A549 (cell line): Measurements from ENCODE around the gene LHX5.

Experiments
- HDAC2 ChIP-seq: fragments of 200-600 bp; sonication (generic); IDR thresholded peaks from 2 replicates; pipeline ENCODE4 v1.6.1; 2016
- JUN ChIP-seq, 2 experiments: fragments of >200 bp; sonication (Bioruptor Twin); formaldehyde crosslinking; IDR thresholded peaks; 2 replicates in 1 of 2; 3 replicates in 1 of 2; pipeline ENCODE4 v1.6.1; 2016 to 2017
- MAFK ChIP-seq: fragments of 450-650 bp; IDR thresholded peaks from 2 replicates; pipeline ENCODE4 v1.6.1; 2014; ENCODE audit not compliant: partially characterized antibody
- POLR2A ChIP-seq: IDR thresholded peaks from 2 replicates; pipeline ENCODE4 v1.6.1; 2012; ENCODE audit warnings: mild to moderate bottlenecking, low read length
- POLR2AphosphoS2 ChIP-seq: conservative IDR thresholded peaks from 2 replicates; pipeline ENCODE4 v1.6.1; 2012; ENCODE audit warnings: low read length, improper control_type of control experiment, inconsistent platforms
- RAD21 ChIP-seq, 2 experiments: fragments of >200 bp in 1 of 2; sonication (Bioruptor Twin) in 1 of 2; formaldehyde crosslinking in 1 of 2; IDR thresholded peaks in 1 of 2; conservative IDR thresholded peaks in 1 of 2; 2 replicates in 1 of 2; 3 replicates in 1 of 2; pipeline ENCODE4 v1.6.1; 2012 to 2018; ENCODE audit warnings: inconsistent platforms in 1 of 2
- RCOR1 ChIP-seq: fragments of 150-350 bp; IDR thresholded peaks from 2 replicates; pipeline ENCODE4 v1.6.1; 2014; ENCODE audit warnings: antibody characterized with exemption, low read length, low read depth
- RFX5 ChIP-seq: fragments of 450-650 bp; IDR thresholded peaks from 2 replicates; pipeline ENCODE4 v1.7.1; 2014; ENCODE audit warnings: antibody characterized with exemption, mild to moderate bottlenecking, moderate library complexity
- TF ChIP-seq, protein P1 (sequence below): fragments of >200 bp; sonication (Bioruptor Twin); formaldehyde crosslinking; IDR thresholded peaks from 3 replicates; pipeline ENCODE4 v1.5.1; 2016
- TF ChIP-seq, protein P2 (sequence below): IDR thresholded peaks from 2 replicates; pipeline ENCODE4 v1.6.1; 2012
- TF ChIP-seq, protein P3 (sequence below): fragments of 450-650 bp; IDR thresholded peaks from 2 replicates; pipeline ENCODE4 v1.6.1; 2014; ENCODE audit warnings: antibody characterized with exemption

DNA sequence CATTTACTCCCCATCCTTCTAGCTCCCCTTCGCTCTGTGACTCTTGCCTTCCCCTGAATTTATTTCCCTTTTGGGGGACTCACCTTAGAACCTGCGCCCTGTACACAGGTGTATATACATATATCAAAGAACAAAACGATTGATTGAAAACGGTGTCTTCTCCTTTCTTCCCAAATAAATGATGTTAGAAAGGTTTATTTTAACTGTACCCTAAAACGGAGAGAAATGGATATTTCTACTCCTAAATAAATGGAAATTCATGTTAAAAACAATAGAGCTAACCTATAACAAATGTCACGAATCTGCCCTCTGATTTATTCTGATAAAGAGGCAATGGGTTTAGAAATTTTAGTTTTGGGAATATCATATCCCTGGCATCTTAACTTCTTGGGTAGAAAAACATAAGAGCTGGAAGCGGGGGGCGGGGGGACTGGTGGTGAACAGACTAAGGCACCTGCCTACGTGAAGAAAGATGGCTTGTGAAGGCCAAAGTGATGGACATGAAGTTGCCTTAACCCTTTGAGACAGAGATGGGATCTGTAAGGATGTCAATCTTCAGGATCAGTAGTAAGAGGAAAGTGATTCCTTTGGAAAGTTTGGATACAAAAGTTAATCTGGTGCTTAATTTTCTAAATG is 8.8 kb upstream of the LHX5 start:
- TF ChIP-seq, protein P1, sequence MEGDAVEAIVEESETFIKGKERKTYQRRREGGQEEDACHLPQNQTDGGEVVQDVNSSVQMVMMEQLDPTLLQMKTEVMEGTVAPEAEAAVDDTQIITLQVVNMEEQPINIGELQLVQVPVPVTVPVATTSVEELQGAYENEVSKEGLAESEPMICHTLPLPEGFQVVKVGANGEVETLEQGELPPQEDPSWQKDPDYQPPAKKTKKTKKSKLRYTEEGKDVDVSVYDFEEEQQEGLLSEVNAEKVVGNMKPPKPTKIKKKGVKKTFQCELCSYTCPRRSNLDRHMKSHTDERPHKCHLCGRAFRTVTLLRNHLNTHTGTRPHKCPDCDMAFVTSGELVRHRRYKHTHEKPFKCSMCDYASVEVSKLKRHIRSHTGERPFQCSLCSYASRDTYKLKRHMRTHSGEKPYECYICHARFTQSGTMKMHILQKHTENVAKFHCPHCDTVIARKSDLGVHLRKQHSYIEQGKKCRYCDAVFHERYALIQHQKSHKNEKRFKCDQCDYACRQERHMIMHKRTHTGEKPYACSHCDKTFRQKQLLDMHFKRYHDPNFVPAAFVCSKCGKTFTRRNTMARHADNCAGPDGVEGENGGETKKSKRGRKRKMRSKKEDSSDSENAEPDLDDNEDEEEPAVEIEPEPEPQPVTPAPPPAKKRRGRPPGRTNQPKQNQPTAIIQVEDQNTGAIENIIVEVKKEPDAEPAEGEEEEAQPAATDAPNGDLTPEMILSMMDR = no peak
- TF ChIP-seq POLR2A (no peak), JUN (IDR thresholded peaks at IDR 0.05) (no peak), HDAC2 (no peak), RCOR1 (no peak), MAFK (no peak), POLR2AphosphoS2 (no peak), RFX5 (no peak), RAD21 (conservative IDR thresholded peaks at IDR 0.05 in 1 of 2, IDR thresholded peaks at IDR 0.05 in 1 of 2) (no peak)
- TF ChIP-seq, protein P2, sequence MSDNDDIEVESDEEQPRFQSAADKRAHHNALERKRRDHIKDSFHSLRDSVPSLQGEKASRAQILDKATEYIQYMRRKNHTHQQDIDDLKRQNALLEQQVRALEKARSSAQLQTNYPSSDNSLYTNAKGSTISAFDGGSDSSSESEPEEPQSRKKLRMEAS = no peak
- TF ChIP-seq, protein P3, sequence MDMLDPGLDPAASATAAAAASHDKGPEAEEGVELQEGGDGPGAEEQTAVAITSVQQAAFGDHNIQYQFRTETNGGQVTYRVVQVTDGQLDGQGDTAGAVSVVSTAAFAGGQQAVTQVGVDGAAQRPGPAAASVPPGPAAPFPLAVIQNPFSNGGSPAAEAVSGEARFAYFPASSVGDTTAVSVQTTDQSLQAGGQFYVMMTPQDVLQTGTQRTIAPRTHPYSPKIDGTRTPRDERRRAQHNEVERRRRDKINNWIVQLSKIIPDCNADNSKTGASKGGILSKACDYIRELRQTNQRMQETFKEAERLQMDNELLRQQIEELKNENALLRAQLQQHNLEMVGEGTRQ = no peak
